Right lobe of liver (tissue), 4 donors: ENCODE data around the gene KCNT1.

Source experiments
- POLR2A ChIP-seq: fragments of 450-650 bp; IDR thresholded peaks from one replicate; pipeline ENCODE4 v1.6.1; 2017; ENCODE audit warnings: antibody characterized with exemption, mild to moderate bottlenecking
- TF ChIP-seq, protein P1 (sequence below), 4 donors: fragments of 200-600 bp in 3 of 4; fragments of 450-650 bp in 1 of 4; IDR thresholded peaks; one replicate each; pipeline versions ENCODE4 v1.5.1 to v1.8.0; 2016 to 2022; ENCODE audit warnings: antibody characterized with exemption in 4 of 4, mild to moderate bottlenecking in 2 of 4
- donor health status: DM: no; HTN: no; CAD: no.
- donor health status: DM: no; HTN: no; CAD: no.
- donor health status: DM: no; HTN: yes; CAD: no.

GRCh38 chr9:135660407-135660806 is 41.6 kb upstream of the KCNT1 start:
- TF ChIP-seq, protein P1, sequence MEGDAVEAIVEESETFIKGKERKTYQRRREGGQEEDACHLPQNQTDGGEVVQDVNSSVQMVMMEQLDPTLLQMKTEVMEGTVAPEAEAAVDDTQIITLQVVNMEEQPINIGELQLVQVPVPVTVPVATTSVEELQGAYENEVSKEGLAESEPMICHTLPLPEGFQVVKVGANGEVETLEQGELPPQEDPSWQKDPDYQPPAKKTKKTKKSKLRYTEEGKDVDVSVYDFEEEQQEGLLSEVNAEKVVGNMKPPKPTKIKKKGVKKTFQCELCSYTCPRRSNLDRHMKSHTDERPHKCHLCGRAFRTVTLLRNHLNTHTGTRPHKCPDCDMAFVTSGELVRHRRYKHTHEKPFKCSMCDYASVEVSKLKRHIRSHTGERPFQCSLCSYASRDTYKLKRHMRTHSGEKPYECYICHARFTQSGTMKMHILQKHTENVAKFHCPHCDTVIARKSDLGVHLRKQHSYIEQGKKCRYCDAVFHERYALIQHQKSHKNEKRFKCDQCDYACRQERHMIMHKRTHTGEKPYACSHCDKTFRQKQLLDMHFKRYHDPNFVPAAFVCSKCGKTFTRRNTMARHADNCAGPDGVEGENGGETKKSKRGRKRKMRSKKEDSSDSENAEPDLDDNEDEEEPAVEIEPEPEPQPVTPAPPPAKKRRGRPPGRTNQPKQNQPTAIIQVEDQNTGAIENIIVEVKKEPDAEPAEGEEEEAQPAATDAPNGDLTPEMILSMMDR (IDR thresholded peaks at IDR 0.05) = no peak
- no peak for TF ChIP-seq POLR2A
